ENCODE results near the gene NAGA. TPM values are rescaled to one million over a fixed set of nuclear protein-coding genes. Genes with fewer than 3 reads are reported as not detected.
"Not testable (repeated sequence)": the region's sequence is repeated elsewhere in the genome, so short reads cannot be mapped to it uniquely, and the experiment has no call there.

Gene NAGA
- total RNA-seq, 1 donor from 2014 or later, result 12.3 TPM

DNA sequence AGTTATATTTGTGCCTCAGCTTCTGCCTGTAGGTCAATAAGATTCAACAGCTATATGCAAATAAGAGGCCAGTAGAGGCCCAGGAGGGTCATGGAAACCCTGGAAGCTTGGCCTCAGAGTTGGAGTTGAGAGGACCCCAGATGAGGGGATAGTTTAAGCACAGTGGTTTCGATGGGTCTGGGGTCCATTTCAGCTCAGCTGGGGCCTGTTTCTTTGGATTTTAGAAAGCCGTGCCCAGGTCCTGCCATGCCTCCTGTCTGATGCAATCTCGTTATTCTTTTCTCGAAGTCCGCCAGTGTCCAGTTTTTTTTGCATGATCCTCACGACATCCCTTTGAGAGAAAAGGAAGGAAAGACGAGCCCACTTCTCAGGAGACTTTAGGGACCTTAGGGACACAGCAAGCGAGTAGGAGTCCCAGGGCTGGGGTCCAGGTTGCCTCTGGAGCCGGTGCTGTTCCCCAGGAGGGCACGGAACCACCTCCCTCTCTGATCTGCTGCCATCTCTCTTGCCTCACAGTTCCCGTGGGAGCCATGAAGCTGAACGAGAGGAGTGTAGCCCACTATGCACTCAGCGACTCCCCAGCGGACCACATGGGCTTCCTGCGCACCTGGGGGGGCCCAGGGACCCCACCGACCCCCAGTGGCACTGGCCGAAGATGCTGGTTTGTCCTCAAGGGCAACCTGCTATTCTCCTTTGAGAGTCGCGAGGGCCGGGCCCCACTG is 6.3 kb upstream of the NAGA start:
- no peak for DNase-seq (ENCODE audit: low read depth in 2 of 2)

GRCh38 chr22:42074846-42075676 is 4.4 kb upstream of the NAGA start:
- DNase-seq (ENCODE audit: low read depth in 2 of 2), result no peak

DNA sequence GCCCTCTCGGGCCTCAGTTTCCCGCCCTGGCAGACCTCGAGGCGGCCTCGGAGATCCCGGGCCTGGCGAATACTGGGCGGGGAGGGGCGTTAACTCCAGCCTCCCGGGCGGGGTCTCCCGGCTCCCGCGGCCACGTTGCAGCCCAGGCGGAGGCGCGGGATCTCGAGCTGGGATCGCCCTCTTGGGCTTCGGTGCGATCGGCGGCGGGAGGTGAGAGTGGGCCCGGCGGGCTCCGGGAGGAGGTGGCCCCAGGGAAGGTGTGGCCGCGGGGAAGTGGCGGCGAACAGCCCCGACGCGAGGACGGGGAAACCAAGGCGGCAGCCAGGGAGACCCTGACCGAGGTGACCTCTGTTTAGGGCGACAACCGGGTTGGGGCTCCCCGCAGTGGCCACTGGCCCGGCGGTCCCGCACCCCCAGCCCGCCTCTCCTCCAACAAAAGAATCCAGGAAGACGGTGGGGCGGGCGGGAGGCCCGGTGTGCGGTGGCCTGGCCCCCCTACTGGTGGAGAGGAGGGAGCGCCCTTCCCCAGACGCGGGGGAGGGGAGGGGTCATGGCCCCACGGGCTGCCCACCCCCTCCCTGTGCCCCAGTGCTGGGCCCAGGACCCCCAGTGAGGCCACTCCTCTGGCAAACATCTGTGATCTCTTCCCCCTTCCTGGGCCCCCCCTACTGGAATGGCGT is 3.7 kb upstream of the NAGA start, which contains the start of gene PHETA2:
PHETA2 (plus strand) TSS at position 117 of the 680 bp plus-strand sequence. CDS start 3,046 bp downstream, outside the sequence.
- peak; percentile 55 to 65 for DNase-seq (ENCODE audit: low read depth in 2 of 2)

DNA sequence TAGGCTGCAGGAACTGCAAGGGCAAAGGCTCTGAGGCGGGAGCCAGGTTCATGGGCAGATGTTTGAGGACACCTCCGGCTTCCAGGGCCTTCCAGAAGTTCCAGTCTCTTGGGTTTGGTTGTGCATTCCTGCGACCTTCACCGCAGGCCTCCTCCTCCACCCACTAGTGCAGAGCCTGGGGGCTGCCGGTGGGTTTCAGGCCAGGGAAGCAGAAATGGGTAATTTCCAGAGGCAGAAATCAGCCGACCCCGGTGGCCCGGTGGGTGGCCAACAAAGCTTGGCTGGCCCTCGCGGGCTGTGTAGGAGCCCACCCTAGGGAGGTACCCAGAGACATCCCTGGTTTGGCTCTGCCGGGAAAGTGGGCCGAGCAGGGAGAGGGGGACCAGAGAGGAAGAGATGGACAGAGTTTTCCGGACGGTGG is 3.0 kb upstream of the NAGA start:
- no peak for DNase-seq (ENCODE audit: low read depth in 2 of 2)

- DNase-seq (ENCODE audit: low read depth in 2 of 2), result no peak
These were observed 2.2 kb upstream of the NAGA start for GRCh38 chr22:42072606-42073330.

- DNase-seq (ENCODE audit: low read depth in 2 of 2), result not testable (repeated sequence)
These were observed 896 bp upstream of the NAGA start for GRCh38 chr22:42071508-42071907.

DNA sequence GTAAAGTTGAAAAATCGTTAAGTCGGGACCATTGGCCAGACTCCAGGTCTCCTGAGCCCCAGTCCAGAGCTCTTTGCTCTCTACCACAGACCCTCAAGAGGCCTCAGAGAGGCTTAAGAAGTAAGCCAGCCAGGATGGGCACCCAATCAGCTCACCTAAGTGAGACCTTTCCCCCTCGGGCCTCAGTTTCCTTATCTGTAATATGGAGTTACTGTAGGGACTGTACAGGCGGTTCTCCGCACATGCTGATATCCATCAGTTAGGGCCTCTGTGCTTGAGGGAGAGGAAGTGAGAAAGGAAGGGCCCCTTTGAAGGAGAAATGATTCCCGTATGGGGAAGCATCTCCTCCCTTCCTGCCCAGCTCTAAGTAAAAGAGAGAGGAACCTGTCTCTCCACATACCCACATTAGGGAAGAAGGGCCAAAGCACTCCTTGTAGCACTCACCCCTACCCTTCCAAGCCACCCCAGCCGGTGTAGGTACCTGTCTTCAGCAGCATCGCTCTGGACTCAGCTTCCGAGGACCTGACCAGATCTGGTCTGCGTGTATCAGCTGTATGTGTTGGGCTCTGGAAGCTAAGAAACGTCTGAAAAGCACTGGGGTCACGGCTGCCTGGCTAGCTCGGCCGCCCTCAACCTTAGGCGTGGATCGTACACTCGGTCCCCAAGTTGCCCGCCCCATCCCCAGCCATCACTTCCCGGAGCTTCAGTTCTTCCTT is 653 bp downstream of the NAGA start:
- DNase-seq (ENCODE audit: low read depth in 2 of 2), result peak in 1 of 2 donors; percentile 24

GRCh38 chr22:42068291-42068690 is 2.3 kb downstream of the NAGA start:
- DNase-seq (ENCODE audit: low read depth in 2 of 2), result no peak

- no peak for DNase-seq (ENCODE audit: low read depth in 2 of 2)
These were observed 2.9 kb downstream of the NAGA start for GRCh38 chr22:42067671-42068251.

DNA sequence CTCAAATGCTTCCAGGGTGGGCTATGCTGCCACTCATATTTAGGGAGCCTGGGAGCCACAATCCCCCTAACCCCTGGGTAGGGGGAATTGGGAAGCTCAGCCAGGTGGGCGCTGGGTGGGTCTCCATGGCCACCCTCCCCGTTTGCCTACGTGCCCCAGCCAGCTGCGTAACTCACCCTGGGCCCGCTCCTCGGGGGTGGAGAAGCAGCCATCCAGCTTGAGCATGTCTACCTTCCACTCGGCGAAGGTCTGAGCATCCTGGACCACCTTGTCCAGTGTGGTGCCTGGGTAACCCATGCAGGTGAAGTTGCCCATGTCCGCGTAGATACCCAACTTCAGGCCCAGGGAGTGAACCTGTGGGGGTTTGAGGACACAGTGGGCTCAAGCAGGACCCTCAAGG is 3.7 kb downstream of the NAGA start:
- DNase-seq (ENCODE audit: low read depth in 2 of 2), result no peak

DNA sequence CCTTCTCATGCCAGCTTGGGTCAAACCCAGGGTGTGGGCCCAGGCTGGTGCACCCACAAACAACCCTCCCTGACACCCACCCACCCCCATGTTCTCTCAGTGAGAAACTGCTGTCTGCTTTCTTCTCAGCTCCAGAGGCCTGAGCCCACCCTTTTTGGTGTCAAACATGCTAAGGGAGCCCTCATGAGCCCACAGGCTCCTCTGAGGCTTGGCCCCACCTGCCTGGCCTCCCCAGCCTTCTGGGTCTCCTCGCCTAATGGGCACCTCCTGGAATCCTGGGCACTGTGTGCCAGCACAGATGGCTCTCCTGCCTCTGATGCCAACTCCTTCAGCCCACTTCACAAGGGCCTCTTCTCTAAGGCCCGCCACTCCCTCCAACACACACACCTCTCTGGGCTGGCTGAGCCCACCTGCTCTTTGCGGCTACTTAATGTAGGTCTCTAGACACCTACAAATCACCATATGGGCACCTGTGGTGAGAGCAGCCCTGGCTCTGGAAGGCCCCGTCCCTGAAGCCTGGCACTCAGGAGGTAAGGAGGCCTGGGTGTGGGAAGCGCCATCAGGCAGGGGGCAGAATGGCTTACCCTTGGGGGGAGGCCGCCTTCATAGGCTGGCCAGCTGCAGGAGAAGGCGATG is 4.4 kb downstream of the NAGA start:
- DNase-seq (ENCODE audit: low read depth in 2 of 2), result no peak

- DNase-seq (ENCODE audit: low read depth in 2 of 2), result no peak
These were observed 5.0 kb downstream of the NAGA start for GRCh38 chr22:42065438-42066125.

GRCh38 chr22:42064629-42065028 is 6.0 kb downstream of the NAGA start:
- no peak for DNase-seq (ENCODE audit: low read depth in 2 of 2)

DNA sequence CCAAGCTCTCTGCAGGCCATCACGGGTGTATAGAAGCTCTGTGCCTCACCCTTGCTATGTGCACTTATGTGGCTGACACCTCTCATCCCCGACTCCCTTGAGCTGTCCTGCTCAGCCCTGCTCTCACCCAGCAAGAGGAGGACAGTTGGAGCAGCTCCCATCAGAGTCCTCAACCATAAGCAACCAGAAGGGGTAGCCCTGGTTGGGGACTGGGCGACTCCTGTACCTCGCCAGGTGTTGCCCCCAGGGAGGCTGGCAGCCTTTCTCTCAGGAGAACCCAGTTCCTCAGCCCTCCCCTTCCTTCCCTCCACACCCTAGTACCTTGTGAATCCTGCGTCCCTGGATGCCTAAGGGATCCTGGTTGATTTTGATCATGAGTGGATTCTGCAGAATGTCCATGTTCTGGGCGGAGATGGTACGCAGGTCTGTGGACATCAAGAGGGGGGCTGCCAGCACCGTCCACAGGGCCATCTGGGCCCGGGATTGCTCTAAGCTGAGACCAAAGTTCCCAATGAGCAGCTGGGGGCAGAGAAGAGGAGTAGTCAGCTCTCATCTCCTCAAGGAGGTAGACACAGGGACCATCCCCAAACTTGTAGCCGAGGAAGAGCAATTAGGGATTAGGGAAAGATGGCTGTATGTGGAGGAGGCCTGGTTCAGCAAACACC is 8.0 kb downstream of the NAGA start:
- no peak for DNase-seq (ENCODE audit: low read depth in 2 of 2)

DNA sequence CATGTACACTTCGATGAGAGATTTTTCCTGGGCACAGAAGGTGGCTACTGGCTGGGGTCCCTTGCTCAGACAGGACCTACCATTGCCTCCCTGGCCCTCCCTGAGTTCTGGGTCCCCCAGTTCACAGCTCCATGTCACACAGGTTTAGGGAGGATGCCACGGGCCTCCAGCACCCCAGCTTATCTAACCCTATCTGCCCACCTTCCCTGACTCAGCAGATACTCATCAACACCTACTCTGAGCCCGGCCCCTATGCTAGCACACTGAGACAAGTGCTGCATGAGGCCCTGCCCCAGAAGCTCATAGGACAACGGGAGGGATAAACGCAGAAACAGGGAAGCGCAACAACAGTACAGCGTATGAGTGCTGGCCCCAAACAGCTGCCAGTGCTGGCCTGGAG is 9.6 kb downstream of the NAGA start:
- no peak for DNase-seq (ENCODE audit: low read depth in 2 of 2)

GRCh38 chr22:42060489-42060888 is 10.1 kb downstream of the NAGA start:
- DNase-seq (ENCODE audit: low read depth in 2 of 2), result no peak

DNA sequence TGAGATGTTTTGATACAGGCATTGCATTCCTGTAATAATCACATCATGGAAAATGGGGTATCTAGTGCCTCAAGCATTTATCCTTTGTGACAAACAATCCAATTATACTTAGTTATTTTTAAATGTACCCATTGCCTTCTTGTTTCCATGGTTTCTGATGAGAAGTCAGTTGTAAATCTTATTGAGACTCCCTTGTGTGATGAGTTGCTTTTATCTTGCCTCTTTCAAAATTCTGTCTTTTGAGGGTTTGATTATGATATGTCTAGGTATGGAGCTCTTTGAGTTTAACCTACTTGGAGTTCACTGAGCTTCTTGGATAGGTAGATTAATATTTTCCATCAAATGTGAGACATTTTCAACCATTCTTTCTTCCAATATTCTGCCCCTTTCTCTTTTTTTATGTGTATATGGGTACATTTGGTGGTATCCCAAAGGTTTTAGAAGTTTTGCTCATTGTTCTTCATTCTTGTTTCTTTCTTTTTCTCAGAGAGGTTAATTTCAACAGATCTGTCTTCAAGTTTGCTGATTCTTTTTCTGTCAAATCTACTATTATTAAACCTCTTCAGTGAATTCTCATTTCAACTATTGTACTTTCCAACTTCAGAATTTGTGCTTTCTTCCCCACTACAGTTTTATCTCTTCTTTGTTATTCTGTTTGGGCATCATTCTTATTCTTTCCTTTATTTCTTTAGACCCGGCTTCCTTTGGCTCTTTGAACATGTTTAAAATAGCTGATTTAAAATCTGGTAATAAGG is 13.7 kb downstream of the NAGA start:
- no peak for DNase-seq (ENCODE audit: low read depth in 2 of 2)

DNA sequence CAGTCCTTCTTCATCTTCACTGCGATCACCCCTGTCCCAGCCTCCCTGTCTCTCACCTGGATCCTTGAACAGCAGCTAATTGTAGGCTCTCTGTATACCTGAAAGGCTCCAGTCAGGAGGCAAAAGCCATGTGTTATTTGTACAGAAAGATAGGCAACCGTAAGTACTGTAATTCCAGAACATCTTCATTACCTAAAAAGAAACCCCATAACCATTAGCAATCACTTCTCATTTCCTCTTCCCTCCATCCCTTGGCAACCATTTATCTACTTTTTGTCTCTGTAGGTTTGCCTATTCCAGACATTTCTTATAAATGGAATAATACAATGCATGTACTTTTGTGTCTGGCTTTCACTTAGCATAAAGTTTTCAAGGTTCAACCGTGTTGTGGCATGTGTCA is 17.8 kb downstream of the NAGA start:
- no peak for DNase-seq (ENCODE audit: low read depth in 2 of 2)
